Panc1 (cell line): ENCODE results near the gene TUBA4A. TPM values are rescaled to one million over a fixed set of nuclear protein-coding genes. Genes with fewer than 3 reads are reported as not detected.

Experiments
- ATAC-seq: fragments of 200-7000 bp; cut with Tn5 transposase; 2 replicates; pipeline ENCODE4 v1.9.1; 2020; ENCODE audit warnings: mild to moderate bottlenecking, moderate library complexity
- BruUV-seq: library from RNA; stranded (reverse); fragments of 400-500 nt; replicated peaks from 2 replicates; lab custom pipeline; 2021; lab: Mats Ljungman, UMichigan
- CTCF ChIA-PET: fragments of 300-600 bp; sonication (Branson Sonifier 250); formaldehyde crosslinking; loops from one replicate; lab custom pipeline; 2022; ENCODE audit warnings: antibody characterized with exemption; lab: Charles Lee
- POLR2A ChIA-PET: fragments of 300-600 bp; sonication (Branson Sonifier 250); formaldehyde crosslinking; loops from one replicate; lab custom pipeline; 2022; ENCODE audit warnings: antibody characterized with exemption; lab: Charles Lee
- DNase-seq: peaks from one replicate; pipeline ENCODE4 v3.0.0-alpha.2; 2010; ENCODE audit warnings: low read depth, low spot score
- H3K27ac ChIP-seq: 2 replicates; pipeline ENCODE4 v1.5.1; 2011; ENCODE audit warnings: mild to moderate bottlenecking, low read length, inconsistent platforms
- H3K27me3 ChIP-seq: fragments of 200-500 bp; sonication (Bioruptor generic); 2 replicates; pipeline ENCODE4 v1.6.0; 2014; ENCODE audit warnings: low read length, inconsistent platforms; ENCODE audit not compliant: control insufficient read depth, insufficient read depth
- H3K36me3 ChIP-seq: fragments of 200-500 bp; sonication (Bioruptor generic); 2 replicates; pipeline ENCODE4 v1.5.1; 2014; ENCODE audit warnings: inconsistent platforms, mild to moderate bottlenecking, low read length, moderate library complexity; ENCODE audit not compliant: control insufficient read depth, insufficient read depth
- H3K4me1 ChIP-seq: 2 replicates; pipeline ENCODE4 v1.5.1; 2011; ENCODE audit warnings: inconsistent platforms, mild to moderate bottlenecking, low read length, moderate library complexity; ENCODE audit not compliant: control insufficient read depth, insufficient read depth
- H3K4me3 ChIP-seq, 2 experiments: 2 replicates each; pipeline ENCODE4 v1.5.1; 2011 to 2012; ENCODE audit warnings: low read depth in 2 of 2, low read length in 2 of 2, mild to moderate bottlenecking in 2 of 2, inconsistent platforms in 1 of 2, moderate library complexity in 1 of 2
- H3K9me3 ChIP-seq: fragments of 200-500 bp; sonication (Bioruptor generic); 2 replicates; pipeline ENCODE4 v1.5.1; 2014; ENCODE audit warnings: low read depth, mild to moderate bottlenecking, inconsistent platforms, low read length, moderate library complexity; ENCODE audit not compliant: control insufficient read depth, insufficient read depth
- CTCF ChIP-seq: fragments of 450-650 bp; IDR thresholded peaks from 2 replicates; pipeline ENCODE4 v1.5.1; 2017; ENCODE audit warnings: mild to moderate bottlenecking
- POLR2AphosphoS5 ChIP-seq: IDR thresholded peaks from 2 replicates; pipeline ENCODE4 v1.6.1; 2012; ENCODE audit warnings: mild to moderate bottlenecking, low read depth, low read length, moderate library complexity
- REST ChIP-seq, 2 experiments: IDR thresholded peaks; 2 replicates each; pipeline ENCODE4 v1.6.1; 2011 to 2012; ENCODE audit warnings: low read depth in 2 of 2, control low read depth in 1 of 2, low read length in 1 of 2, mild to moderate bottlenecking in 1 of 2, moderate library complexity in 1 of 2; ENCODE audit not compliant: insufficient read depth in 1 of 2
- TCF7L2 ChIP-seq: IDR thresholded peaks from 2 replicates; pipeline ENCODE4 v1.6.1; 2011; ENCODE audit warnings: mild to moderate bottlenecking, low read depth, low read length, inconsistent platforms
- in situ Hi-C: cut with HindIII; loops from 2 replicates; pipeline ENCODE4 v1.10.0; 2016; ENCODE audit warnings: low sequenced_read_pairs, low pct_unique_long_range_greater_than_20kb
- intact Hi-C: fragments of 100-400 bp; cut with micrococcal nuclease; formaldehyde crosslinking; loops from one replicate; pipeline ENCODE4 v1.10.0; 2022; ENCODE audit not compliant: unreplicated experiment
- total RNA-seq: library from RNA; stranded (reverse); gene quantifications from one replicate; pipeline ENCODE4 v1.2.1, GENCODE V29; 2021; ENCODE audit not compliant: unreplicated experiment

The TUBA4A gene
- total RNA-seq, 1 experiment from 2014 or later: 12.9 TPM

- BruUV-seq: no TSS peak
- intact Hi-C loops (no loop called here), in situ Hi-C loops (no loop called here)
- Histone ChIP-seq H3K9me3 (no peaks in the 10 kb centered on the region), H3K27me3 (no peaks in the 10 kb centered on the region), H3K4me1 (peaks cover 39% of the 10 kb centered on the region), H3K27ac (peak overlapping the region; percentile 95), H3K4me3 (peak overlapping the region in 1 of 2 experiments; percentile 80; a peak in 3 of 4 replicates), H3K36me3 (no peaks in the 10 kb centered on the region; the same call in 1 of the 2 replicates)
- POLR2A ChIA-PET: interaction anchor here (0.6 kb wide), 1 partner anchor 33 kb away, joined by 4 read pairs; no protein-coding TSS in a partner anchor
- TF ChIP-seq POLR2AphosphoS5: no peak
- peak; percentile 99 for TF ChIP-seq CTCF
- TF ChIP-seq REST (IDR thresholded peaks at IDR 0.05; ENCODE audit: insufficient read depth in 1 of 2, low read depth in 2 of 2, low read length in 1 of 2): no peak
- ATAC-seq: peak; percentile 49
- no peak for DNase-seq
- CTCF ChIA-PET: interaction anchor here (0.5 to 1.9 kb wide), 6 partner anchors 14 to 650 kb away, joined by 3 to 17 read pairs (median 4); no protein-coding TSS in a partner anchor
Measured at GRCh38 chr2:219277703-219278654, 24.3 kb upstream of the TUBA4A start.

- Histone ChIP-seq H3K4me1 (peaks cover 33% of the 10 kb centered on the region), H3K36me3 (no peaks in the 10 kb centered on the region), H3K9me3 (no peaks in the 10 kb centered on the region), H3K27me3 (no peaks in the 10 kb centered on the region), H3K27ac (peak overlapping the region; percentile 75), H3K4me3 (no peak overlapping the region)
- ATAC-seq (peak; percentile 52), DNase-seq (peak; percentile 60)
- in situ Hi-C loops: no loop called here
- TF ChIP-seq TCF7L2: 0 out of 2 replicates have a peak, but pooled peaks have one; percentile 24
- no peak for TF ChIP-seq CTCF
- POLR2A ChIA-PET: interaction anchor here (0.5 kb wide), 2 partner anchors 17 to 22 kb away, joined by 4 to 5 read pairs; partner anchors contain the start of gene TUBA4B
- no TSS peak for BruUV-seq
- intact Hi-C loops: no loop called here
- CTCF ChIA-PET: interaction anchor here (1.2 kb wide), 1 partner anchor 27 kb away, joined by 5 read pairs; no protein-coding TSS in a partner anchor
Measured at GRCh38 chr2:219274361-219274921, 20.7 kb upstream of the TUBA4A start.
